Thoracic aorta (tissue), 2 donors: ENCODE measurements around the gene YJEFN3. TPM values are rescaled to one million over a fixed set of nuclear protein-coding genes. Genes with fewer than 3 reads are reported as not detected.

ENCODE experiments used
- ATAC-seq: fragments of 150-250 bp; one replicate; pipeline ENCODE4 v1.8.0; 2017; ENCODE audit warnings: low read depth; ENCODE audit not compliant: insufficient number of reproducible peaks, low FRiP score
- DNase-seq: peaks from one replicate; pipeline ENCODE4 v3.0.0-alpha.2; 2020; ENCODE audit warnings: low spot score
- H3K27ac ChIP-seq, 2 donors: fragments of 200-600 bp; sonication (generic); 1 replicate in 1 of 2; 2 replicates in 1 of 2; pipeline ENCODE4 v1.5.1; 2016; ENCODE audit warnings: mild to moderate bottlenecking in 2 of 2, moderate library complexity in 2 of 2
- H3K27me3 ChIP-seq: fragments of 200-600 bp; sonication (generic); replicated peaks from 2 replicates; pipeline ENCODE4 v1.6.0; 2016; ENCODE audit warnings: mild to moderate bottlenecking; ENCODE audit not compliant: insufficient read depth
- H3K36me3 ChIP-seq: fragments of 200-600 bp; sonication (generic); one replicate; pipeline ENCODE4 v1.5.1; 2016
- H3K4me1 ChIP-seq, 2 donors: fragments of 200-600 bp; sonication (generic); 1 replicate in 1 of 2; 2 replicates in 1 of 2; pipeline versions ENCODE4 v1.5.1 to v1.6.0; 2016; ENCODE audit warnings: low read depth in 2 of 2, mild to moderate bottlenecking in 1 of 2; ENCODE audit not compliant: control insufficient read depth in 1 of 2
- H3K4me3 ChIP-seq: fragments of 200-600 bp; sonication (generic); 2 replicates; pipeline ENCODE4 v1.5.1; 2016; ENCODE audit warnings: mild to moderate bottlenecking
- H3K9me3 ChIP-seq: fragments of 200-600 bp; sonication (generic); 2 replicates; pipeline ENCODE4 v1.5.1; 2016
- total RNA-seq, 2 donors: library from RNA; depleted of rRNA; stranded (reverse); fragments of >200 nt; gene quantifications; one replicate each; pipeline versions ENCODE4 v1.1.0 to v1.2.3, GENCODE V29; 2016
- TF ChIP-seq, protein P1 (sequence below): fragments of 200-600 bp; sonication (generic); IDR thresholded peaks from one replicate; pipeline ENCODE4 v1.5.1; 2019; ENCODE audit warnings: antibody characterized with exemption

YJEFN3 gene
- total RNA-seq, 2 donors from 2014 or later: 2.0 to 7.9 TPM

DNA sequence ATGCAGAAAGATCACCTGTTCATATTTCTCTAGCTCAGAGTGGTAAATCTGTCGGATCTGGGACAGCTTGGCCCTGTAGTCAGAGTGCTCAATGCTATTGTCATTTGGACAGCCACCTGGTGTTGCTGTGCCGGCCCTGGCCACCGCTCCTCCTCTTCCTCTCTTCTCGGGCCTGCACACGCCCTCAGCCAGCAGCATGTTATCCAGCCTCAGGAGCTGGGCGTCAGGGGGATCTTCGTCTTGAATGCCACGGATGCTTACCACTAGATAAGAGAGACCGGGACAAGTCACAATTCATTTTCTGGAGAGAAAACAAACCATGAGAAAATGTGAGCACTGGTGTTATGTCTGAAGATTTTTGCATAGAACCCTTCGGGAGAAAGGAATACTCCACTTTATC is 41.9 kb downstream of the YJEFN3 start:
- Histone ChIP-seq H3K27ac (no peak overlapping the region), H3K9me3 (no peaks in the 10 kb centered on the region), H3K4me3 (no peak overlapping the region), H3K36me3 (no peaks in the 10 kb centered on the region), H3K4me1 (no peaks in the 10 kb centered on the region), H3K27me3 (no peaks in the 10 kb centered on the region)
- TF ChIP-seq, protein P1, sequence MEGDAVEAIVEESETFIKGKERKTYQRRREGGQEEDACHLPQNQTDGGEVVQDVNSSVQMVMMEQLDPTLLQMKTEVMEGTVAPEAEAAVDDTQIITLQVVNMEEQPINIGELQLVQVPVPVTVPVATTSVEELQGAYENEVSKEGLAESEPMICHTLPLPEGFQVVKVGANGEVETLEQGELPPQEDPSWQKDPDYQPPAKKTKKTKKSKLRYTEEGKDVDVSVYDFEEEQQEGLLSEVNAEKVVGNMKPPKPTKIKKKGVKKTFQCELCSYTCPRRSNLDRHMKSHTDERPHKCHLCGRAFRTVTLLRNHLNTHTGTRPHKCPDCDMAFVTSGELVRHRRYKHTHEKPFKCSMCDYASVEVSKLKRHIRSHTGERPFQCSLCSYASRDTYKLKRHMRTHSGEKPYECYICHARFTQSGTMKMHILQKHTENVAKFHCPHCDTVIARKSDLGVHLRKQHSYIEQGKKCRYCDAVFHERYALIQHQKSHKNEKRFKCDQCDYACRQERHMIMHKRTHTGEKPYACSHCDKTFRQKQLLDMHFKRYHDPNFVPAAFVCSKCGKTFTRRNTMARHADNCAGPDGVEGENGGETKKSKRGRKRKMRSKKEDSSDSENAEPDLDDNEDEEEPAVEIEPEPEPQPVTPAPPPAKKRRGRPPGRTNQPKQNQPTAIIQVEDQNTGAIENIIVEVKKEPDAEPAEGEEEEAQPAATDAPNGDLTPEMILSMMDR: no peak
- no peak for ATAC-seq
- no peak for DNase-seq

DNA sequence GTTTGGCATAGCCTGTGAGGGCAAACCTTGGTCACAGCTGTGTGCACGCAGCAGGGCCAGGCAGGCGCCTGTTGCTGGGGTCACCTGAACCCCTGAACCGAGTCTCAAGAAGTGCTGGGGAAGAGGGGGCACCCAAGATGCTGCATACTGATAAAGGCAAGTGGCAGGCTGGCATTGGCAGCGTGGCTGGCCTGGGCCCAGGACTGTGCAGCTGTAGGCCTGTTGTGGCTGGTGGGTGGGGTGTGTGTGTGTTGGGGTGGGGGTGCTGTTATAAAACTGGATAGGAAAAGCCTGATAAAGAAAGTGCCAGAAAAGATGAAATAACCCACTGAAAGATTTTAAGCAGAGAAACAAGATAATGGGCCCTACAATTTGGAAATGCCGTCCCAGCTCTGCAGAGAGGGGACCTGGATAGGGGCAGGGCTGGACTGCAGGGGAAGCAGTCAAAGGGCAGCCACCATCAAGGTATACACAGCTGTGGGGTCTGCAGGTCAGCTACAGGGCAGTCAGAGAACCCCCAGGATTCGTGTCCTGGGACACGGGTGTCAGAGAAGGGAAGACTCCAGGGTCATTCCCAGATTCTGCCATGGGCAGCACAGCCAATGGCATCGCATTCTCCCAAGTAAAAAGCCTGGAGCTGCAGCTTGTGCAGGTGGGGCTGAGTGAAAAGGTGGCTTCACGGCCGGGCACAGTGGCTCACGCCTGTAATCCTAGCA is 42.5 kb downstream of the YJEFN3 start:
- H3K4me1 ChIP-seq: no peaks in the 10 kb centered on the region
- no peaks in the 10 kb centered on the region for H3K9me3 ChIP-seq
- no peak overlapping the region for H3K4me3 ChIP-seq
- DNase-seq (no peak), ATAC-seq (no peak)
- H3K27me3 ChIP-seq: no peaks in the 10 kb centered on the region
- H3K36me3 ChIP-seq: no peaks in the 10 kb centered on the region
- H3K27ac ChIP-seq: no peak overlapping the region
- TF ChIP-seq, protein P1: no peak

DNA sequence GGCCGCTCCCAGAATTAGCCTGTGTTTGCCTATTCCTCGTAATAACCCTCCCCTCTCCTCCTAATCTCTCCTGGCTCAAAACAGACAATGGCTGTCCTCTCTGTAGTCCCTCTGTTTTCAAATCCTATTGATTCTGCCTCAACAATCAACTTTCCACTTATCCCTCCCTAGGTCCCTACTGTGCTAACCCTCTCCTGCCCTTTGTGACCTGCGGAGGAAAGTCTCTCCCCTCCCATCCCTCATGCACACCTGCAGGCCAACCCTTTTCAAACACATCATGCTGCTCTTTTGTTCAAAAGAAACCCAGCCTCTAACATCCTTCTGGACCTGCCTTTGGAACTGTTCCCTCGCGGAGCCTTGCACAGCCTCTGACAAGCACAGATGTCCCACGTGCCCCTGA is 46.7 kb downstream of the YJEFN3 start:
- Histone ChIP-seq H3K9me3 (no peaks in the 10 kb centered on the region), H3K27me3 (no peaks in the 10 kb centered on the region), H3K4me3 (no peak overlapping the region), H3K36me3 (no peaks in the 10 kb centered on the region), H3K27ac (no peak overlapping the region), H3K4me1 (no peaks in the 10 kb centered on the region)
- ATAC-seq (no peak), DNase-seq (no peak)
- TF ChIP-seq, protein P1: no peak

DNA sequence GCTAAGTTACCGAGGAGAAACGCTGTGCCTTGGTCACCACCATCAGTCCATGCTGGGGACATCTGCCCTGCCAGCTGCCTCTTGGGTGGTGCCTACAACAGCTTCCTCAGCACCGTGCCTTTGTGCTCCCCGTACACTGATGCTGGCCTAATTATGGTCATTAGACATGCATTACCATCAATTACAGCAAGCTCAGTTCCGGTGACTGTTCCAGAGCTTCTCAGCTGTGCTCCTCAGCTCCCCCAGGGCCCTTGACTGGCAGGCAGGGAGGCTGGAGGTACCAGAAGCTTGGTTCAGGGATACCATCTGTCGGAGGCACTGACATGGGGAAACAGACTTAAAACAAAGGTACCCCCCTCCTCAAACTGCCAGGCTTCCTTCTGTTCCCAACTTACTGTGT is 49.5 kb downstream of the YJEFN3 start:
- Histone ChIP-seq H3K4me1 (no peaks in the 10 kb centered on the region), H3K27ac (no peak overlapping the region), H3K9me3 (no peaks in the 10 kb centered on the region), H3K36me3 (no peaks in the 10 kb centered on the region), H3K27me3 (no peaks in the 10 kb centered on the region), H3K4me3 (no peak overlapping the region)
- TF ChIP-seq, protein P1: no peak
- no peak for ATAC-seq
- no peak for DNase-seq

DNA sequence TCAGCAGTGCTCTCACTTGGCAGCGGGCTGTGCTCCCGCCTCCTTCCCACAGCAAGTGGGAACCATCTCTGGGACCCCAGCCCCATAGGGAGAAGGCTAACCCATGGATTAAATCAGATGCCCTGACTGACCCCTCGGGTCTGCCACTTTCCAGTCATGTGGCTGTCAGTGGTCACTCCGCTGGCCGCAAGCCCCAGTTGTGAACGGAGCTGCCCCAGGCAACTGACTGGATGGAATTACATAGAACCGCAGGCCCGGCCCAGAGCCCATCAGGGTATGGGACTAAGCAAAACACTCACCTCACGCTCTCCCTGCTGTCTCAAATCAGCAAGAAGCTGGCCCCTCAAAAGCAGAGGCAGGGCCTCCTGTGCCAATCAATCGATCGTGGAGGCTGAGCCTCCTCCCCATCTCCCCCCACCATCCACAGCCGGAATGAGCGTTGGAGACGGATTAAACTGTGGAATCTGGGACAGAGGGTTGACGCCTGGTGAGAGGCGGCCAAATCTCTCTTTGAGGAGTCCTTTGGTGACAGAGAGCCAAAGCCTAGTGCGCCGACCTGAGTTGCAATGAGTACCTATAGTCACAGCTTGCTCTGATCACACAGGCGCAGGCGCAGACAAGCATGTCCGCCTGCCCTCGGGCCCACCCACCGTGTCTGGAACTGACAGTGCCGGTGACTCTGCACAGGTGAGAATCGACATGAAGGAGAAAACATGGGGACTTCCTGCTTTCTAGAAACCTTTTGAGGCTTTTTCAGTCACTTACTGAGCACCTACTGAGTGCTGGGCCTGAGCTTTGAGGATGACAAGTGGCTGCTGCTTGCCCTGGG is 51.0 kb downstream of the YJEFN3 start:
- Histone ChIP-seq H3K4me3 (no peak overlapping the region), H3K36me3 (no peaks in the 10 kb centered on the region), H3K27me3 (no peaks in the 10 kb centered on the region), H3K4me1 (no peaks in the 10 kb centered on the region), H3K9me3 (no peaks in the 10 kb centered on the region), H3K27ac (no peak overlapping the region)
- ATAC-seq (no peak), DNase-seq (no peak)
- TF ChIP-seq, protein P1: no peak
